HUES48 (cell line): Measurements from ENCODE around the gene UBL7.

Experiments used
- H3K27ac ChIP-seq: one replicate; pipeline ENCODE4 v1.7.0; 2013; ENCODE audit warnings: low read depth, low read length, inconsistent platforms
- H3K27me3 ChIP-seq: 2 replicates; pipeline ENCODE4 v1.6.1; 2013; ENCODE audit warnings: mild to moderate bottlenecking, low read length; ENCODE audit not compliant: control insufficient read depth, insufficient read depth
- H3K36me3 ChIP-seq: 2 replicates; pipeline ENCODE4 v1.6.1; 2013; ENCODE audit warnings: low read length; ENCODE audit not compliant: control insufficient read depth, insufficient read depth
- H3K4me1 ChIP-seq: 2 replicates; pipeline ENCODE4 v1.6.1; 2013; ENCODE audit warnings: mild to moderate bottlenecking, low read length; ENCODE audit not compliant: control insufficient read depth, insufficient read depth
- H3K4me3 ChIP-seq: 2 replicates; pipeline ENCODE4 v1.5.1; 2013; ENCODE audit warnings: mild to moderate bottlenecking, low read depth, low read length
- H3K9ac ChIP-seq: 2 replicates; pipeline ENCODE4 v1.6.1; 2013; ENCODE audit warnings: mild to moderate bottlenecking, low read depth, low read length, moderate library complexity
- H3K9me3 ChIP-seq: 2 replicates; pipeline ENCODE4 v1.6.1; 2013; ENCODE audit warnings: low read length; ENCODE audit not compliant: control insufficient read depth, insufficient read depth

The UBL7 gene

GRCh38 chr15:74403588-74403919, 57.4 kb downstream of the UBL7 start:
- H3K4me3 ChIP-seq, result no peak overlapping the region

GRCh38 chr15:74402873-74403587, 57.9 kb downstream of the UBL7 start:
- Histone ChIP-seq H3K36me3 (no peaks in the 10 kb centered on the region), H3K27ac (no peak overlapping the region), H3K4me3 (no peak overlapping the region), H3K4me1 (peaks cover 14% of the 10 kb centered on the region), H3K27me3 (no peaks in the 10 kb centered on the region), H3K9me3 (no peaks in the 10 kb centered on the region), H3K9ac (no peak overlapping the region)

More at GRCh38 chr15:74403588-74403919, 57.4 kb downstream of the UBL7 start:
- Histone ChIP-seq H3K27me3 (no peaks in the 10 kb centered on the region), H3K36me3 (no peaks in the 10 kb centered on the region), H3K9ac (no peak overlapping the region), H3K27ac (no peak overlapping the region), H3K4me1 (peaks cover 14% of the 10 kb centered on the region), H3K9me3 (no peaks in the 10 kb centered on the region)

GRCh38 chr15:74402337-74402841, 58.6 kb downstream of the UBL7 start:
- Histone ChIP-seq H3K9ac (no peak overlapping the region), H3K4me3 (no peak overlapping the region), H3K27me3 (no peaks in the 10 kb centered on the region), H3K36me3 (no peaks in the 10 kb centered on the region), H3K4me1 (peaks cover 14% of the 10 kb centered on the region), H3K27ac (no peak overlapping the region), H3K9me3 (no peaks in the 10 kb centered on the region)

GRCh38 chr15:74400915-74401757, 59.8 kb downstream of the UBL7 start:
- H3K9ac ChIP-seq, result no peak overlapping the region
- H3K4me1 ChIP-seq, result peaks cover 9% of the 10 kb centered on the region; the same call in 1 of the 2 replicates
- H3K4me3 ChIP-seq, result no peak overlapping the region
- H3K27me3 ChIP-seq, result no peaks in the 10 kb centered on the region
- H3K36me3 ChIP-seq, result no peaks in the 10 kb centered on the region
- H3K27ac ChIP-seq, result no peak overlapping the region
- H3K9me3 ChIP-seq, result no peaks in the 10 kb centered on the region

- no peak overlapping the region for H3K27ac ChIP-seq
- H3K4me3 ChIP-seq, result no peak overlapping the region
- no peaks in the 10 kb centered on the region for H3K36me3 ChIP-seq
- no peaks in the 10 kb centered on the region for H3K9me3 ChIP-seq
- peaks cover 9% of the 10 kb centered on the region; the same call in 1 of the 2 replicates for H3K4me1 ChIP-seq
- no peak overlapping the region for H3K9ac ChIP-seq
- H3K27me3 ChIP-seq, result no peaks in the 10 kb centered on the region
These were observed 60.6 kb downstream of the UBL7 start for GRCh38 chr15:74400313-74400860.

- peaks cover 9% of the 10 kb centered on the region; the same call in 1 of the 2 replicates for H3K4me1 ChIP-seq
- no peak overlapping the region for H3K9ac ChIP-seq
- H3K27me3 ChIP-seq, result no peaks in the 10 kb centered on the region
- no peaks in the 10 kb centered on the region for H3K9me3 ChIP-seq
- no peak overlapping the region for H3K27ac ChIP-seq
- no peak overlapping the region for H3K4me3 ChIP-seq
- no peaks in the 10 kb centered on the region for H3K36me3 ChIP-seq
These were observed 61.2 kb downstream of the UBL7 start for GRCh38 chr15:74399511-74400312.

GRCh38 chr15:74399100-74399499, 61.9 kb downstream of the UBL7 start:
- Histone ChIP-seq H3K36me3 (no peaks in the 10 kb centered on the region), H3K9ac (no peak overlapping the region), H3K9me3 (no peaks in the 10 kb centered on the region), H3K4me1 (peaks cover 9% of the 10 kb centered on the region; the same call in 1 of the 2 replicates), H3K4me3 (no peak overlapping the region), H3K27me3 (no peaks in the 10 kb centered on the region), H3K27ac (no peak overlapping the region)

- no peaks in the 10 kb centered on the region for H3K36me3 ChIP-seq
- H3K9ac ChIP-seq, result no peak overlapping the region
- H3K27ac ChIP-seq, result no peak overlapping the region
- no peaks in the 10 kb centered on the region for H3K27me3 ChIP-seq
- peaks cover 9% of the 10 kb centered on the region; the same call in 1 of the 2 replicates for H3K4me1 ChIP-seq
- no peaks in the 10 kb centered on the region for H3K9me3 ChIP-seq
- no peak overlapping the region for H3K4me3 ChIP-seq
These were observed 62.8 kb downstream of the UBL7 start for GRCh38 chr15:74398183-74398582.

GRCh38 chr15:74397239-74398068, 63.5 kb downstream of the UBL7 start:
- no peak overlapping the region for H3K9ac ChIP-seq
- no peaks in the 10 kb centered on the region for H3K36me3 ChIP-seq
- no peaks in the 10 kb centered on the region for H3K9me3 ChIP-seq
- no peak overlapping the region for H3K4me3 ChIP-seq
- peaks cover 9% of the 10 kb centered on the region; the same call in 1 of the 2 replicates for H3K4me1 ChIP-seq
- H3K27me3 ChIP-seq, result no peaks in the 10 kb centered on the region
- no peak overlapping the region for H3K27ac ChIP-seq
